Lung (tissue), 12 donors: Measurements from ENCODE around the gene BIRC6. TPM values are rescaled to one million over a fixed set of nuclear protein-coding genes. Genes with fewer than 3 reads are reported as not detected.
A peak's percentile ranks its signal among the peaks of the same experiment; 100 is the strongest.

Experiments used
- ATAC-seq: fragments of 200-7000 bp; cut with Tn5 transposase; one replicate; pipeline ENCODE4 v1.9.1; 2020; ENCODE audit warnings: moderate number of reproducible peaks; ENCODE audit not compliant: insufficient read depth, low FRiP score
- DNase-seq, 3 donors: peaks; one replicate each; pipeline ENCODE4 v3.0.0-alpha.2; 2013 to 2017
- H3K27ac ChIP-seq, 2 donors: one replicate each; pipeline ENCODE4 v1.5.1; 2013; ENCODE audit warnings: mild to moderate bottlenecking in 2 of 2, moderate library complexity in 2 of 2, control low read depth in 1 of 2, inconsistent platforms in 1 of 2, low read depth in 1 of 2, low read length in 1 of 2
- H3K27me3 ChIP-seq, 3 donors: one replicate each; pipeline ENCODE4 v1.5.1; 2013; ENCODE audit warnings: low read length in 2 of 3; ENCODE audit not compliant: control insufficient read depth in 3 of 3, insufficient read depth in 3 of 3
- H3K36me3 ChIP-seq, 4 donors: one replicate each; pipeline ENCODE4 v1.5.1; 2013; ENCODE audit warnings: low read length in 4 of 4, mild to moderate bottlenecking in 1 of 4, moderate library complexity in 1 of 4; ENCODE audit not compliant: control insufficient read depth in 4 of 4, insufficient read depth in 4 of 4
- H3K4me1 ChIP-seq, 5 donors: one replicate each; pipeline ENCODE4 v1.5.1; 2013; ENCODE audit warnings: low read length in 5 of 5, mild to moderate bottlenecking in 2 of 5, moderate library complexity in 1 of 5; ENCODE audit not compliant: control insufficient read depth in 5 of 5, insufficient read depth in 5 of 5
- H3K4me3 ChIP-seq: one replicate; pipeline ENCODE4 v1.5.1; 2013; ENCODE audit warnings: mild to moderate bottlenecking, control low read depth, moderate library complexity
- H3K9ac ChIP-seq, 2 donors: one replicate each; pipeline ENCODE4 v1.5.1; 2013; ENCODE audit warnings: low read length in 2 of 2, control low read depth in 1 of 2; ENCODE audit not compliant: insufficient read depth in 1 of 2
- H3K9me3 ChIP-seq, 4 donors: one replicate each; pipeline ENCODE4 v1.5.1; 2013; ENCODE audit warnings: low read length in 3 of 4, mild to moderate bottlenecking in 1 of 4, moderate library complexity in 1 of 4; ENCODE audit not compliant: control insufficient read depth in 4 of 4, insufficient read depth in 3 of 4
- CTCF ChIP-seq: IDR thresholded peaks from 2 replicates; pipeline ENCODE4 v1.5.1; 2012; ENCODE audit warnings: mild to moderate bottlenecking; ENCODE audit errors: control extremely low read depth, extremely low read depth
- WGBS, 2 donors: extraction: QIAGEN DNeasy Blood & Tissue Kit; methylation state at CpG; one replicate each; pipeline ENCODE4 v1.1.7; 2013; 5-methylcytosine and 5-hydroxymethylcytosine counted together
- polyA plus RNA-seq, 2 donors: library from polyadenylated mRNA; stranded (reverse); fragments of 200-250 nt; gene quantifications; one replicate each; pipeline ENCODE4 v1.2.1, GENCODE V29; 2013
- total RNA-seq, 2 donors: library from RNA; depleted of rRNA in 1 of 2; stranded (reverse); fragments of >200 nt in 1 of 2; gene quantifications; one replicate each; pipeline ENCODE4 v1.2.1, GENCODE V29; 2014 to 2021
- donor health status: control.
- donor health status: control.
- donor health status: Bipolar disorder and iron deficiency.
- donor health status: healthy.
- donor health status: DM: yes; HTN: yes; CAD: no.

Gene BIRC6
- total and polyA plus RNA-seq, 4 donors, result 12.2 to 229 (median 51.5) TPM

GRCh38 chr2:32558492-32558891, 201.7 kb downstream of the BIRC6 start:
- no peak overlapping the region for H3K4me3 ChIP-seq
- no peak overlapping the region for H3K9ac ChIP-seq
- TF ChIP-seq CTCF, result no peak
- no peaks in the 10 kb centered on the region for H3K9me3 ChIP-seq
- 75 to 85% methylated on average over 2 of the region's 2 CpGs for WGBS, 2 donors
- no peak for ATAC-seq
- no peak overlapping the region for H3K27ac ChIP-seq
- peaks cover 0 to 5% (median 0%) of the 10 kb centered on the region in 5 donors for H3K4me1 ChIP-seq
- H3K27me3 ChIP-seq, result no peaks in the 10 kb centered on the region
- H3K36me3 ChIP-seq, result peaks cover 0 to 8% (median 2%) of the 10 kb centered on the region in 4 donors
- no peak for DNase-seq

- Histone ChIP-seq H3K4me3 (no peak overlapping the region), H3K9ac (no peak overlapping the region), H3K9me3 (no peaks in the 10 kb centered on the region), H3K27ac (no peak overlapping the region), H3K4me1 (peaks cover 0 to 5% (median 0%) of the 10 kb centered on the region in 5 donors), H3K36me3 (peaks cover 0 to 6% (median 2%) of the 10 kb centered on the region in 4 donors), H3K27me3 (no peaks in the 10 kb centered on the region)
- peak; percentile 37 to 77 (median 72) for DNase-seq
- TF ChIP-seq CTCF, result no peak
- no peak for ATAC-seq
- WGBS, 2 donors, result 51 to 74% methylated on average over 3 of the region's 3 CpGs
Observed at GRCh38 chr2:32559136-32559535, 202.3 kb downstream of the BIRC6 start.

GRCh38 chr2:32562906-32563305, 206.1 kb downstream of the BIRC6 start:
- TF ChIP-seq CTCF, result no peak
- Histone ChIP-seq H3K27ac (no peak overlapping the region), H3K27me3 (no peaks in the 10 kb centered on the region), H3K36me3 (peaks cover 3 to 18% (median 9%) of the 10 kb centered on the region in 4 donors), H3K4me3 (no peak overlapping the region), H3K9ac (no peak overlapping the region), H3K9me3 (peaks cover 0 to 5% (median 0%) of the 10 kb centered on the region in 4 donors), H3K4me1 (peaks cover 0 to 5% (median 0%) of the 10 kb centered on the region in 5 donors)
- no peak for ATAC-seq
- 86 to 92% methylated on average over 4 of the region's 4 CpGs for WGBS, 2 donors
- DNase-seq, result no peak
